ENCODE data around the gene CDC25B. TPM values are rescaled to one million over a fixed set of nuclear protein-coding genes. Genes with fewer than 3 reads are reported as not detected.

The CDC25B gene
- total RNA-seq, 5 donors from 2014 or later (not counting 1 experiment from before 2014, with no cell fraction given): 216 to 409 (median 401) TPM

- Mint-ChIP-seq H3K36me3 (peaks cover 73% of the 10 kb centered on the region), H3K4me1 (peaks cover 77 to 92% (median 80%) of the 10 kb centered on the region in 3 donors), H3K27ac (peak overlapping the region; percentile 99 to 100), H3K27me3 (no peaks in the 10 kb centered on the region), H3K4me3 (peak overlapping the region in 1 of 3 donors; percentile 62), H3K9me3 (no peaks in the 10 kb centered on the region)
- ATAC-seq (replicated peaks in 1 of 4) (no peak), DNase-seq (no peak)
- ChIA-PET POLR2A (no interaction called here), CTCF (no interaction called here)
- Histone ChIP-seq H3K36me3 (ENCODE audit: control insufficient read depth in 2 of 2, extremely low read depth in 1 of 2, insufficient read depth in 1 of 2, low read length in 1 of 2) (peaks cover 33 to 77% of the 10 kb centered on the region in 2 donors), H3K27ac (ENCODE audit: low read length) (peak overlapping the region; percentile 78), H3K27me3 (replicated peaks in 1 of 2; ENCODE audit: control insufficient read depth in 2 of 2, extremely low read depth in 1 of 2, insufficient read depth in 2 of 2, low read length in 1 of 2) (no peaks in the 10 kb centered on the region), H3K4me1 (ENCODE audit: control insufficient read depth in 1 of 2, extremely low read depth in 1 of 2, insufficient read depth in 2 of 2, low read length in 2 of 2) (peaks cover 34 to 95% of the 10 kb centered on the region in 2 experiments), H3K9me3 (no peaks in the 10 kb centered on the region), H3K4me3 (ENCODE audit: control insufficient read depth in 1 of 2, extremely low read depth in 1 of 2, low read length in 1 of 2) (no peak overlapping the region)
- WGBS (ENCODE audit: insufficient coverage): 95% methylated on average over 14 of the region's 14 CpGs
Observed at GRCh38 chr20:3803289-3803688, 7.2 kb downstream of the CDC25B start.

GRCh38 chr20:3803854-3804253 is 7.7 kb downstream of the CDC25B start:
- ATAC-seq (replicated peaks in 1 of 4) (no peak), DNase-seq (no peak)
- Histone ChIP-seq H3K9me3 (no peaks in the 10 kb centered on the region), H3K27ac (ENCODE audit: low read length) (peak overlapping the region; percentile 45), H3K27me3 (replicated peaks in 1 of 2; ENCODE audit: control insufficient read depth in 2 of 2, extremely low read depth in 1 of 2, insufficient read depth in 2 of 2, low read length in 1 of 2) (no peaks in the 10 kb centered on the region), H3K4me3 (ENCODE audit: control insufficient read depth in 1 of 2, extremely low read depth in 1 of 2, low read length in 1 of 2) (no peak overlapping the region), H3K36me3 (ENCODE audit: control insufficient read depth in 2 of 2, extremely low read depth in 1 of 2, insufficient read depth in 1 of 2, low read length in 1 of 2) (peaks cover 31 to 72% of the 10 kb centered on the region in 2 donors), H3K4me1 (ENCODE audit: control insufficient read depth in 1 of 2, extremely low read depth in 1 of 2, insufficient read depth in 2 of 2, low read length in 2 of 2) (peaks cover 29 to 93% of the 10 kb centered on the region in 2 experiments)
- ChIA-PET CTCF (no interaction called here), POLR2A (no interaction called here)
- Mint-ChIP-seq H3K27ac (peak overlapping the region; percentile 99 to 100), H3K27me3 (no peaks in the 10 kb centered on the region), H3K36me3 (peaks cover 67% of the 10 kb centered on the region), H3K4me1 (peaks cover 72 to 90% (median 77%) of the 10 kb centered on the region in 3 donors), H3K4me3 (no peak overlapping the region), H3K9me3 (no peaks in the 10 kb centered on the region)
- 90% methylated on average over 6 of the region's 6 CpGs for WGBS (ENCODE audit: insufficient coverage)

GRCh38 chr20:3804254-3804751 is 8.2 kb downstream of the CDC25B start:
- H3K4me3 ChIP-seq (ENCODE audit: control insufficient read depth in 1 of 2, extremely low read depth in 1 of 2, low read length in 1 of 2): no peak overlapping the region
- no peak overlapping the region for H3K4me3 Mint-ChIP-seq
- peaks cover 28 to 89% of the 10 kb centered on the region in 2 experiments for H3K4me1 ChIP-seq (ENCODE audit: control insufficient read depth in 1 of 2, extremely low read depth in 1 of 2, insufficient read depth in 2 of 2, low read length in 2 of 2)
- DNase-seq: no peak
- H3K9me3 Mint-ChIP-seq: no peaks in the 10 kb centered on the region
- peak overlapping the region; percentile 99 to 100 for H3K27ac Mint-ChIP-seq
- 63% methylated on average over 1 of the region's 11 CpGs for WGBS (ENCODE audit: insufficient coverage)
- CTCF ChIA-PET: no interaction called here
- no peaks in the 10 kb centered on the region for H3K27me3 Mint-ChIP-seq
- H3K9me3 ChIP-seq: no peaks in the 10 kb centered on the region
- peaks cover 68 to 85% (median 73%) of the 10 kb centered on the region in 3 donors for H3K4me1 Mint-ChIP-seq
- peaks cover 31 to 71% of the 10 kb centered on the region in 2 donors for H3K36me3 ChIP-seq (ENCODE audit: control insufficient read depth in 2 of 2, extremely low read depth in 1 of 2, insufficient read depth in 1 of 2, low read length in 1 of 2)
- POLR2A ChIA-PET: no interaction called here
- ATAC-seq (replicated peaks in 1 of 4): no peak
- peak overlapping the region; percentile 45 for H3K27ac ChIP-seq (ENCODE audit: low read length)
- H3K36me3 Mint-ChIP-seq: peaks cover 62% of the 10 kb centered on the region
- H3K27me3 ChIP-seq (replicated peaks in 1 of 2; ENCODE audit: control insufficient read depth in 2 of 2, extremely low read depth in 1 of 2, insufficient read depth in 2 of 2, low read length in 1 of 2): no peaks in the 10 kb centered on the region

- Histone ChIP-seq H3K27me3 (replicated peaks in 1 of 2; ENCODE audit: control insufficient read depth in 2 of 2, extremely low read depth in 1 of 2, insufficient read depth in 2 of 2, low read length in 1 of 2) (no peaks in the 10 kb centered on the region), H3K4me3 (ENCODE audit: control insufficient read depth in 1 of 2, extremely low read depth in 1 of 2, low read length in 1 of 2) (no peak overlapping the region), H3K27ac (ENCODE audit: low read length) (no peak overlapping the region), H3K4me1 (ENCODE audit: control insufficient read depth in 1 of 2, extremely low read depth in 1 of 2, insufficient read depth in 2 of 2, low read length in 2 of 2) (peaks cover 24 to 88% of the 10 kb centered on the region in 2 experiments), H3K36me3 (ENCODE audit: control insufficient read depth in 2 of 2, extremely low read depth in 1 of 2, insufficient read depth in 1 of 2, low read length in 1 of 2) (peaks cover 31 to 69% of the 10 kb centered on the region in 2 donors), H3K9me3 (no peaks in the 10 kb centered on the region)
- no peak overlapping the region for H3K4me3 Mint-ChIP-seq
- ChIA-PET CTCF (no interaction called here), POLR2A (no interaction called here)
- peaks cover 64 to 82% (median 70%) of the 10 kb centered on the region in 3 donors for H3K4me1 Mint-ChIP-seq
- no peaks in the 10 kb centered on the region for H3K9me3 Mint-ChIP-seq
- H3K36me3 Mint-ChIP-seq: peaks cover 59% of the 10 kb centered on the region
- no peaks in the 10 kb centered on the region for H3K27me3 Mint-ChIP-seq
- DNase-seq: no peak
- WGBS (ENCODE audit: insufficient coverage): 93% methylated on average over 7 of the region's 11 CpGs
- ATAC-seq (replicated peaks in 1 of 4): no peak
- H3K27ac Mint-ChIP-seq: peak overlapping the region; percentile 30 to 81
Observed at GRCh38 chr20:3804781-3805180, 8.7 kb downstream of the CDC25B start.

GRCh38 chr20:3808544-3808943 is 12.4 kb downstream of the CDC25B start:
- Mint-ChIP-seq H3K27ac (peak overlapping the region; percentile 92 to 93), H3K36me3 (peaks cover 28% of the 10 kb centered on the region), H3K27me3 (no peaks in the 10 kb centered on the region), H3K4me3 (peak overlapping the region in 1 of 3 donors; percentile 37), H3K9me3 (no peaks in the 10 kb centered on the region), H3K4me1 (peaks cover 72 to 81% (median 77%) of the 10 kb centered on the region in 3 donors)
- H3K9me3 ChIP-seq: no peaks in the 10 kb centered on the region
- 100% methylated on average over 1 of the region's 3 CpGs for WGBS (ENCODE audit: insufficient coverage)
- peak overlapping the region; percentile 47 for H3K27ac ChIP-seq (ENCODE audit: low read length)
- peaks cover 33 to 88% of the 10 kb centered on the region in 2 experiments for H3K4me1 ChIP-seq (ENCODE audit: control insufficient read depth in 1 of 2, extremely low read depth in 1 of 2, insufficient read depth in 2 of 2, low read length in 2 of 2)
- ChIA-PET CTCF (interaction anchor here in 1 of 2 donors (1.3 kb wide), 1 partner anchor 12 kb away, joined by 10 read pairs; the partner anchor contains the start of gene AP5S1), POLR2A (interaction anchor here in 1 of 2 donors (1.2 kb wide), 1 partner anchor 12 kb away, joined by 13 read pairs; the partner anchor contains the start of gene AP5S1)
- ATAC-seq (replicated peaks in 1 of 4) (no peak), DNase-seq (no peak)
- no peaks in the 10 kb centered on the region for H3K27me3 ChIP-seq (replicated peaks in 1 of 2; ENCODE audit: control insufficient read depth in 2 of 2, extremely low read depth in 1 of 2, insufficient read depth in 2 of 2, low read length in 1 of 2)
- H3K36me3 ChIP-seq (ENCODE audit: control insufficient read depth in 2 of 2, extremely low read depth in 1 of 2, insufficient read depth in 1 of 2, low read length in 1 of 2): peaks cover 10 to 31% of the 10 kb centered on the region in 2 donors
- H3K4me3 ChIP-seq (ENCODE audit: control insufficient read depth in 1 of 2, extremely low read depth in 1 of 2, low read length in 1 of 2): no peak overlapping the region

- Histone ChIP-seq H3K36me3 (ENCODE audit: control insufficient read depth in 2 of 2, extremely low read depth in 1 of 2, insufficient read depth in 1 of 2, low read length in 1 of 2) (peaks cover 0 to 4% of the 10 kb centered on the region in 2 donors), H3K27me3 (replicated peaks in 1 of 2; ENCODE audit: control insufficient read depth in 2 of 2, extremely low read depth in 1 of 2, insufficient read depth in 2 of 2, low read length in 1 of 2) (no peaks in the 10 kb centered on the region), H3K9me3 (no peaks in the 10 kb centered on the region), H3K4me3 (ENCODE audit: control insufficient read depth in 1 of 2, extremely low read depth in 1 of 2, low read length in 1 of 2) (peak overlapping the region; percentile 52 to 68), H3K4me1 (ENCODE audit: control insufficient read depth in 1 of 2, extremely low read depth in 1 of 2, insufficient read depth in 2 of 2, low read length in 2 of 2) (peaks cover 50 to 92% of the 10 kb centered on the region in 2 experiments), H3K27ac (ENCODE audit: low read length) (peak overlapping the region; percentile 94)
- 1% methylated on average over 11 of the region's 20 CpGs for WGBS (ENCODE audit: insufficient coverage)
- H3K9me3 Mint-ChIP-seq: no peaks in the 10 kb centered on the region
- CTCF ChIA-PET: interaction anchor here in 1 of 2 donors (0.6 to 2.5 kb wide), 6 partner anchors 9 to 1338 kb away, joined by 3 to 9 read pairs (median 4); partner anchors contain the start of genes ADISSP, AP5S1 and CENPB
- POLR2A ChIA-PET: interaction anchor here (0.6 to 1.1 kb wide), 3 partner anchors 12 to 160 kb away, joined by 3 to 6 read pairs (median 3); no protein-coding TSS in a partner anchor
- H3K36me3 Mint-ChIP-seq: peaks cover 4% of the 10 kb centered on the region
- peak overlapping the region; percentile 97 to 99 for H3K27ac Mint-ChIP-seq
- H3K4me3 Mint-ChIP-seq: peak overlapping the region; percentile 88 to 92 (median 90)
- DNase-seq (peak; percentile 85 to 97 (median 92)), ATAC-seq (replicated peaks in 1 of 4) (peak; percentile 88 to 93 (median 90))
- peaks cover 72 to 83% (median 82%) of the 10 kb centered on the region in 3 donors for H3K4me1 Mint-ChIP-seq
- H3K27me3 Mint-ChIP-seq: no peaks in the 10 kb centered on the region
Observed at GRCh38 chr20:3811467-3812258, 15.6 kb downstream of the CDC25B start.
